Skin of body (tissue), 2 donors: ENCODE measurements around the gene PHLDB2. TPM values are rescaled to one million over a fixed set of nuclear protein-coding genes. Genes with fewer than 3 reads are reported as not detected.

ENCODE experiments used
- DNase-seq: peaks from one replicate; lab custom pipeline; 2025; lab: John Stamatoyannopoulos, UW
- total RNA-seq: library from RNA; depleted of rRNA; stranded (reverse); fragments of >200 nt; gene quantifications from one replicate; pipeline ENCODE4 v1.2.3, GENCODE V29; 2014

The PHLDB2 gene
- total RNA-seq, 1 donor from 2014 or later: 92.0 TPM

GRCh38 chr3:111923095-111923771 lies 64.2 kb downstream of the PHLDB2 start:
- DNase-seq: no peak

GRCh38 chr3:111923806-111924205 lies 64.7 kb downstream of the PHLDB2 start:
- no peak for DNase-seq

- peak; percentile 42 for DNase-seq
Measured at GRCh38 chr3:111924283-111924682, 65.2 kb downstream of the PHLDB2 start.

DNA sequence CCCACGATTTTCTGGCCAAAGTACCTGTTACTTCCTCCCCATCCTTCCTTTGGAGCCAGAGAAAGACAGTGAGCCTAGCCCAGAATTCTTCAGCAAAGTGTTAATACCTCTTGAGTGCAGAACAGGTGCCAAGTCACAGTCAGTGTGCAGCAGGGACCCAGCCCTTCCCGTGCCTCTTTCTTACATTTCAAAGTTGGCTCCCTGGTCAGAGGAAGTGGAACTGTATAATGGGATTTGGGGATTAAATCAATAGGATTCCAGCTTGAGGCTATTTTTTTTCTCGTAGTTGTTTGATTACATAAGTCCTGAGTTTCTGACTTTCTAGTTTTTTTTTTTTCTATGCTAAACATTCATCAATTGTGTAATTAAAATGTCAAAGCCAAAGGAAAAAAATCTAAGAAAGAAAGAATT lies 67.2 kb downstream of the PHLDB2 start:
- no peak for DNase-seq

- DNase-seq: no peak
Measured at GRCh38 chr3:111928613-111929012, 69.5 kb downstream of the PHLDB2 start.

DNA sequence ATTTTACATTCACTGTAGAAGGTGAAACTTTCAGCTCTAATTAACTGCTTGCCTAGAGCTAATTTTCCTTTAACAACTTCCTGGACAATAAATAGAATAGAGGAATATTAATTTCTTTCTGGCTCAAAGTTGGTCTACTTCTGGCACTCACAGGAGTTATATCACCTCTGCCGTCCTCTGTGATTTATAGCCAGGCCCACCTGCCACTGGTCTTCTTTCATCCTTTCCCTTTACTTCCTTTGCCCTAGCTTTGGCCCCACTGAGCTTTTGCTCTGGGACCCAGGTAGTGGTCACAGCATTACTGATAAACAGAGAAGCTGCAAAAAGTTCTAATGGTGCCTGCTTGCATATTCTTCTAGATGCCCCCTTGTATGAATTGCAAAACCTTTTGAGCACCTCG lies 70.4 kb downstream of the PHLDB2 start:
- no peak for DNase-seq

DNA sequence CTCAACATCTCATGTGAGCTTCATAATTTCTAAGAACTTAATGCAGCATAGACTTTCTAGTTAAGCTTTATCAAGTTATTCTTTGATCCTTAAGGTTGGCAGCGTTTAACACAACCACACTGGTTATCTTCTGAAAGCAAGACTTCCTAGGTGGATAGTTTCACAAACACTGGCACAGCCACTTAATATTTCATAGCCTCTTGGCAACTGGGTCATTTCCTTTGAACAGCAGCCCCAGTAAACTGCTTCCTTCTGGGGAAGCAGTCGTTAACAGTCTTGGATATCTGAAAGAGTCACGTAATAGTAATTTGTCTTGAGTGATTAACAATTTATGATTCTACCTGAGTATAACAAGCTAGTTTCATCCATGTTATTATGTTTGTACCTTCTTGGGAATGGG lies 73.9 kb downstream of the PHLDB2 start:
- DNase-seq: no peak

- no peak for DNase-seq
Measured at GRCh38 chr3:111936191-111936841, 77.3 kb downstream of the PHLDB2 start.

GRCh38 chr3:111936967-111937366 lies 77.9 kb downstream of the PHLDB2 start:
- DNase-seq: no peak

- no peak for DNase-seq
Measured at GRCh38 chr3:111937871-111938270, 78.8 kb downstream of the PHLDB2 start.

DNA sequence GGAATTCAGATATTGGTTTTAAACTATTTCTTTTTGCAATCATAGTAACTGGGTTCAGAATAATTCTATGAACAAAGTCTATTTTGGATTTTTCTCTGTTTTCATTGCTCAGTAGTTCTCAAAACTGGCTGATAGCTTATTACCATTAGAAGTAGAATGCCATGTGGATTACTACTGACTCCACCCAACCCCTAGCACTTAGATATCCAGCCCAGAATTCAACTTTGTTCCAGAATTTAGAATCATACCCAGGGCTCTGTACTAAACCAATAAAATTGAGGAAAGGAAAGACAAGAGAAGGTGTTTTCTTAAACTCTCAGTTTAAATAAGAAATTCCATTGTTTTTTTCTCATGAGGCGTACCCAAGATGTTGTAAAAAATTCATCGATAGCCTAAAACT lies 80.8 kb downstream of the PHLDB2 start:
- no peak for DNase-seq

- no peak for DNase-seq
Measured at GRCh38 chr3:111943533-111943932, 84.5 kb downstream of the PHLDB2 start.

GRCh38 chr3:111944372-111944771 lies 85.3 kb downstream of the PHLDB2 start:
- DNase-seq: no peak

DNA sequence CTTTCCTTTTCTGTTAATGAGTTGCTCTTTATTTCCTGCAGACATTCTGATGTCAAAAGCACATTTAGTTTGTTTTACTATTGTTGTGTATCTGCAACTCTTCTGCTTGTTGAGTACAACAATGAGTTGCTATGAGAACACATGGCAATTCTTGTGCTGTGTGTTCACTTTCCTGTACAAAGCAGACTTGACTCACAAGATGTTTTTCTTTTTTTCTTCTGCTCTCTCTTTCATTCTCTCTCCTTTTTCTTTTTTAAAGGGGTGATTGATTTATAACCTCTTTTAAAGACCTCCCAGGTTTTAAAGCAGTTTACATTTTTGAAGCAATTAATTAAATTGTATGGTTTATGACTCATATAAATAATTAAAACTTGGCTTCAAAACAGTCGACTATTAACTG lies 88.2 kb downstream of the PHLDB2 start:
- peak; percentile 76 for DNase-seq

DNA sequence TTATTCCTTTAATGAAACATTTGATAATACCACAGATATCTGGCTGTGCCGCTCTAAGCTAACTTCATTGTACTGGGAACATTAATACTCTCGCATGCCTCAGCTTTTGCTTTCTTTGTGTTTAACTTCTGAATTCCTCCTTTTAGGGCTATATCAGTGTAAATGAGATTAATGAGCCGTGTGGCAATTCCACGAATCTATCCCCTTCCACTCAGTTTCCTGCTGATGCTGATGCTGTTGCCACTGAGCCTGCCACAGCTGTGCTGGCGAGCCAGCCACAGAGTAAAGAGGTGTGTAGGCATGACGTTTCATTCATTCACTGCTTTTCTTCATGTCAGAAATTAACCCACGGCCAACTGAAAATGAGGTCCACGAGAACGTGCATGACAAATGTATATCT lies 89.7 kb downstream of the PHLDB2 start:
- DNase-seq: no peak

DNA sequence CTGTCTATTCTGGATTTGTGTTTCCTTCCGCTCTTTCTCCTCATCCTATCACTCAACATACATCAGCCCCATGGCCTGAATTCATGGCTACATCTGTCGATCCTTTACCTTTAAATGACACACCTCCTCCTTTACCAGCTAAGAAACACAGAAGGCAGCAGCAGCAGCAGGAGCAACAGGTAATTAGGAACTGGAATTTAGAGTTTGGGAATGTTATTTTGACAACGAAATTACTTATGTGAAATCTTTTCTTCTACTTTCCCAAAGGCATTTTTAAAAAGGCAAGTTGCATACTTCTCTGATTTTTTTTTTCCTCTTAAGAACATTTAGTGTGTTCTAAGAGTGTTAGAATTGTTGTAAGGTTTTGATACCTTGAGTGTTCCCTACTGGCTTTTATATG lies 90.6 kb downstream of the PHLDB2 start:
- DNase-seq: no peak

DNA sequence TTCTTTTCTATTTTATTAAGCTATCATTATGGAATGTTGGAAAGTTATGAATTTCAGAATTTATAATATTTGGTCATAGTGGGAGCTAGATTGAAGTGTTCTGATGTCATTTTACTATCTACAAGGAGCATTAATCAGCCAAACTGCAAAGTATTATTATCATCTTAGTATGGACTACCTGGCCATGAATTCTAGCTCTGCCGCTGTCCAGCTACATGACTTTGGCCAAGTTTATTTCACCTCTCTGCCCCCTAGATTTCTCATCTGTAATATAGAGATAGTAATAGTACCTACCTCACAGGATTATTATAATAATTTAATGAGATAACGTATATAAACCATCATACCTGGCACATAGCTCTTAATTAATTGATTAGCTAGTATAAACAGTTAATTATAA lies 92.0 kb downstream of the PHLDB2 start:
- DNase-seq: no peak

- DNase-seq: no peak
Measured at GRCh38 chr3:111952086-111952485, 93.0 kb downstream of the PHLDB2 start.

- DNase-seq: no peak
Measured at GRCh38 chr3:111952866-111953450, 93.9 kb downstream of the PHLDB2 start.

DNA sequence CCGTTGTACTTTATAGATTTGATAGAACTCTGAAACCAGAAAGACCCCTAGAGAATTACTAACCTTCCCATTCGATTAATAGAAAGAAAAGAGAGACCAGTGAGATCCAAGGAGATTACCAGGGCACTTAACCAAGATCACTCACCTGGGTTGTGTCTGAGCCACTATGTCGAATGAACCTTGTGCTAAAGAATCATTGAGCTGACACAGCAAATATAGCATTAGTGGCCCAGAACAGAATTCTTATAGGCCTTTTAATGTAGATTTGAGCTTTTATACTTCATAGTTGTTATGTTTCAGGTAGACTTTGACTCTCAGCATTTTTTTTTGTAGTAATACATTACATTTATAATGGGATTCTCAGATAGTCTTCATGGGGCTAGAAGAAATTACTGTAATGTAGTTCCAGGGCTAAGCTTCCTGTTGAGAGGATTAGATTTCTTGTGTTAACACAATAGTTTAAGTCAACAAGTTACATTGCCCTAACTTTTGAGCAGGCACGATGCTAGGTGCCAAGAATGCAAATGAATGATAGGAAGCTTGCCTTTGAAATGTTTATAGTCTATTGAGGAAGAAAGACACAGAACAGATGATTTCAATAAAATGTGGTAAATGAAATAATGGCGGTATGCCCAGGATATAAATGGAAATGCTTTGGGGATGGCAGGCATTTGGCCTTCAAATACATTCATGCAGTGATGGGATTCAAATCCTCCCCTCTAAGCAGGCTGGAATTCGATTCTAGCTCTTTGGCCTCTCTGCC lies 95.3 kb downstream of the PHLDB2 start:
- DNase-seq: no peak

DNA sequence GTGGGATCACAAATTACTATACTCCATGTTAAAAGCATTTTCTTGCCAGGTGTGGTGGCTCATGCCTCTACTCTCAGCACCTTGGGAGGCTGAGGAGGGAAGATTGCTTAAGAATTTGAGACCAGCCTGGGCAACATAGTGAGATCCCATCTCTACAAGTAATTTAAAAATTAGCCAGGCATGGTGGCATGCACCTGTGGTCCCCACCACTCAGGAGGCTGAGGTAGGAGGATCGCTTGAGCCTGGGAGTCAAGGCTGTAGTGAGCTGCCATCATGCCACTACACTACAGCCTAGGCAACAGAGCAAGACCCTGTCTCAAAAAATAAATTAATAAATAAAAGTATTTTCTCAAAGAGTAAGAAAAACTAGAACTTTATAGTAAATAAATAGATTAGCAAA lies 96.8 kb downstream of the PHLDB2 start:
- DNase-seq: no peak

DNA sequence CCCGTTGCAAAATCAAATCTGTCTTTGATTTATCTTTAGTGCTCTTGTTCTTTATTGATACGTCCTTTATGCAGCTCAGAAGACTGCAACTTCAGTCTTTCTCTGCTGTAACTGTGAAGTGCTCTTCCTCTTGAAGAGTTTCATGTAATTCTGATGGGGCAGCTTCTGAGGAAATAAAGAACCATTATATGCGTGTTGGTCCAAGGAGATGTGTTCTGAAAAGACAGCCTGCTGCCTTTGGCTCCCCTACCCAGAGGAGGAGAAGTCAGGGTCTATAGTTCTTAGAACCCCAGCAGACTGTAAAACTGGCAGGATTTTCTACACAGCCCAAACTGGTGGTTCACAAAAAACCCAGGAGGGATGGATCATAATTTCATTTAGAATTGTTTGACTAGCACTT lies 97.4 kb downstream of the PHLDB2 start:
- no peak for DNase-seq
